ENCODE results near the gene TTLL1. TPM values are rescaled to one million over a fixed set of nuclear protein-coding genes. Genes with fewer than 3 reads are reported as not detected.

The TTLL1 gene
- total RNA-seq, 1 donor from 2014 or later: 6.3 TPM

DNA sequence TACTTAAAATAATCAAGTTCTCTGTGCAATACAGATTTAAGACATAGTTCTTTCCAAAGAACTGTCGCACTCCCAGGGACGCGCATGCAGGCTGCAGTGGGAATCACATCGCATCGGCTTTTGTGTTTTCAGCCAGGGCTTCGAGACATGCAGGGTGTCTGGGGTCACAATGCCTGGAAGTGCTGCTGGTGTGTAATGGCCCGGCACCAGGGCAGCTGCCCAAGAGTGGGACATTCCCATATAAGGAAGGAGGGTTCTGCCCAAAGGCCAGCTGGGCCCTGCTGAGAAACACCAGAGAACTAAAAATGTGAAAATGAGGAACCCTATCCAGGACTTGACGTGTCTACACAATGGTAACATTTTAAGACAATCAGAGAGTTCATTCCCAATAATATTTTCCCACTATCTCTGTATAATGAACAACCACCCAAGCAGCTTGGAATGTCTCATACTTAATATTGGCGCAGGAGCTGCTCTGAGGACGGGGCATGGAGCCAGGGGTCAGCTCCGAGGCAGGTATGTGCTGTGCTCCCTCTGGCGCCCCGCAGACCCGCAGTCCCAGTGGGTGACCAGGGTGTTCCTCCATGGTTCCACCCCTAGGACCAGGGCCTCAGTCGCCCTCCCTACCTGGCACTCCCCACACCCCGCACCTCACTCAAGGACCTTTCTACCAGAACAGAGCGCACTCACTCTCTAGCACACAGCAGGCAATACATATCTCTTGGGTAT is 42.7 kb upstream of the TTLL1 start:
- H3K36me3 ChIP-seq (ENCODE audit: control insufficient read depth, insufficient read depth, low read length): peaks cover 23% of the 10 kb centered on the region
- no peaks in the 10 kb centered on the region for H3K27me3 ChIP-seq (ENCODE audit: control insufficient read depth, insufficient read depth, low read length)
- no peak for FAIRE-seq
- no peak overlapping the region for H3K4me3 ChIP-seq (ENCODE audit: low read depth, low read length)
- TF ChIP-seq, protein P1, sequence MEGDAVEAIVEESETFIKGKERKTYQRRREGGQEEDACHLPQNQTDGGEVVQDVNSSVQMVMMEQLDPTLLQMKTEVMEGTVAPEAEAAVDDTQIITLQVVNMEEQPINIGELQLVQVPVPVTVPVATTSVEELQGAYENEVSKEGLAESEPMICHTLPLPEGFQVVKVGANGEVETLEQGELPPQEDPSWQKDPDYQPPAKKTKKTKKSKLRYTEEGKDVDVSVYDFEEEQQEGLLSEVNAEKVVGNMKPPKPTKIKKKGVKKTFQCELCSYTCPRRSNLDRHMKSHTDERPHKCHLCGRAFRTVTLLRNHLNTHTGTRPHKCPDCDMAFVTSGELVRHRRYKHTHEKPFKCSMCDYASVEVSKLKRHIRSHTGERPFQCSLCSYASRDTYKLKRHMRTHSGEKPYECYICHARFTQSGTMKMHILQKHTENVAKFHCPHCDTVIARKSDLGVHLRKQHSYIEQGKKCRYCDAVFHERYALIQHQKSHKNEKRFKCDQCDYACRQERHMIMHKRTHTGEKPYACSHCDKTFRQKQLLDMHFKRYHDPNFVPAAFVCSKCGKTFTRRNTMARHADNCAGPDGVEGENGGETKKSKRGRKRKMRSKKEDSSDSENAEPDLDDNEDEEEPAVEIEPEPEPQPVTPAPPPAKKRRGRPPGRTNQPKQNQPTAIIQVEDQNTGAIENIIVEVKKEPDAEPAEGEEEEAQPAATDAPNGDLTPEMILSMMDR (IDR thresholded peaks at IDR 0.05; ENCODE audit: insufficient read depth, low read length, severe bottlenecking): no peak
- no peak for DNase-seq (ENCODE audit: low read depth)

DNA sequence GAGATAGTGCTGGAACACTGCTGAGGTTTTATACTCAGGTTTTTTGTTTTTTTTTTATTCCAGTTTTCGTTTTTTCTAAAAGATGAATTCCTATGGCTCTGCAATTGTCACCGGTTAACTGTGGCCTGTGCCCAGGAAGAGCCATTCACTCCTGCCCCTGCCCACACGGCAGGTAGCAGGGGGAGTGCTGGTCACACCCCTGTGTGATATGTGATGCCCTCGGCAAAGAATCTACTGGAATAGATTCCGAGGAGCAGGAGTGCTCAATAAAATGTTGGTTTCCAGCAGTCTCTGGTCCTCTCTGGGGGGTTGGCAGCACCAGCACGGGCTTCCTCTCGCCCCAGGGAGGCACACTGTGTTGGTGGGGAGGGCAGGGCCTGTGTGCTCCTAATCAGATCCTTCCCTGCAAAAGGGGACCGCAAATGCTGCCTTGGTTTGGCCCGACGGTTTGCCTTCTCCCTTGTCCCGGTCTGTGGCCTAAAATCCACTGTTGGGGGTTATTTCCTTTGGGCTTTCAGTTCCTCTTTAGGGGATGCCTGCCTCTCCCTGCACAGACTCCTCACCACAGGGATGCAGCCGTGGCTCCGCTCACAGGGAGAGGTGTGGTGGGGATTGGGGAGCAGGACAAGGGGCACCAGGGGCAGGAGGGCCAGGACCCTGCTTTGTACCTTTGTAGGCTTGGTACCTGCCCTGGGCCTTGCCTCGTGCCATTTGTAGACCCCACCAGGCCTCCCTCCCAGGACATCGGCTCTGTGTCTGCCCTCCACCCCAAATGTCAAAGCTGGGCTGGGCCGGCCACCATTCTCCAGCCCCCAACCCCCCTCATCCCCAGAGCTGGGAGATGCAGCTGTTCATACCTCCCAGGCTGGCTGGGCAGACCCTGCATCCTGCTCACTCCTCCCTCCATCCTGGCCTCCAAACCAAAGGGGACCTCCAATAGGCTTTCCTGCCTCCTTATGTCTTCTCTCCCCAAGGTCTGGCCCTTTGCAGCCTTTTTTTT is 40.5 kb upstream of the TTLL1 start:
- FAIRE-seq (no peak), DNase-seq (ENCODE audit: low read depth) (no peak)
- peaks cover 12% of the 10 kb centered on the region for H3K36me3 ChIP-seq (ENCODE audit: control insufficient read depth, insufficient read depth, low read length)
- H3K27me3 ChIP-seq (ENCODE audit: control insufficient read depth, insufficient read depth, low read length): no peaks in the 10 kb centered on the region
- H3K4me3 ChIP-seq (ENCODE audit: low read depth, low read length): no peak overlapping the region
- TF ChIP-seq, protein P1 (IDR thresholded peaks at IDR 0.05; ENCODE audit: insufficient read depth, low read length, severe bottlenecking): no peak

DNA sequence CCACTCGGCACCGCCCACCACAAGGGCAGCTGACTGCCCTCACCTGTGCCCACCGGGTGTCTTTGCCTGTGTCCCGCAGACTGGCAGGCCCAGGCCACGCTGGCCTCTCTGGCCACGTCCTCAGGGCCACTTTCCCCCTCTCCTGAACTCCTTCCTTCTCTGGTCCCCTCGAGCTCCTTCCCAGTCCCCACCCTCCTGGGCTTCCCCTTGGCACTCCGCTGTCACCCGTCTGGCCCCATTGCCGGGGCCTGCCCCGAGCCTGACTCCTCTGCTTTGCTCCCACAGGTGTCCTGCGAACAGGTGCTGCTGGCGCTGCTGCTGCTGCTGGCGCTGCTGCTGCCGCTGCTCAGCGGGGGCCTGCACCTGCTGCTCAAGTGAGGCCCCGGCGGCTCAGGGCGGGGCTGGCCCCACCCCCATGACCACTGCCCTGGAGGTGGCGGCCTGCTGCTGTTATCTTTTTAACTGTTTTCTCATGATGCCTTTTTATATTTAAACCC is 39.8 kb upstream of the TTLL1 start:
- TF ChIP-seq, protein P1 (IDR thresholded peaks at IDR 0.05; ENCODE audit: insufficient read depth, low read length, severe bottlenecking): no peak
- Histone ChIP-seq H3K36me3 (ENCODE audit: control insufficient read depth, insufficient read depth, low read length) (peaks cover 8% of the 10 kb centered on the region), H3K4me3 (ENCODE audit: low read depth, low read length) (no peak overlapping the region), H3K27me3 (ENCODE audit: control insufficient read depth, insufficient read depth, low read length) (no peaks in the 10 kb centered on the region)
- FAIRE-seq: no peak
- no peak for DNase-seq (ENCODE audit: low read depth)

DNA sequence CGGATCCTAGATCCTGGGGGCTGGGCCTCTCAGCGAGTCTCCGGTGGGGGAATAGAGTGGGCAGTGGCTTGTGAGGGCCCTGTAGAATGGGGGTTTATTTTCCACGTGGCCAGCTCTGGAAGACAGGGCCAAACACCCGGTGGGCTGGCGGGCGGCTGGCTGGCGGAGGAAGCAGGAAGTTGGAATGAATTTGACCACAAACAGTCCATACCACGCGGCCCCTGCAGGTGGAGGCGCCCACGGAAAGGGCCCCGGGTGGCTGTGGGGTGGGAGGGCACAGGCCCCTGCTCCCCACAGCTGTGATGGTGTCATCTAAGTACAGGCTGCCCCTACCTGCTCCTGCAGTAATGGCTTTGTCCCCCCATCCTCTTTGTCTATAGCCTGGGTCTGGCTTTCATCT is 38.9 kb upstream of the TTLL1 start:
- Histone ChIP-seq H3K36me3 (ENCODE audit: control insufficient read depth, insufficient read depth, low read length) (peaks cover 8% of the 10 kb centered on the region), H3K27me3 (ENCODE audit: control insufficient read depth, insufficient read depth, low read length) (no peaks in the 10 kb centered on the region), H3K4me3 (ENCODE audit: low read depth, low read length) (peak overlapping the region; percentile 53)
- no peak for DNase-seq (ENCODE audit: low read depth)
- TF ChIP-seq, protein P1 (IDR thresholded peaks at IDR 0.05; ENCODE audit: insufficient read depth, low read length, severe bottlenecking): no peak
- FAIRE-seq: no peak

DNA sequence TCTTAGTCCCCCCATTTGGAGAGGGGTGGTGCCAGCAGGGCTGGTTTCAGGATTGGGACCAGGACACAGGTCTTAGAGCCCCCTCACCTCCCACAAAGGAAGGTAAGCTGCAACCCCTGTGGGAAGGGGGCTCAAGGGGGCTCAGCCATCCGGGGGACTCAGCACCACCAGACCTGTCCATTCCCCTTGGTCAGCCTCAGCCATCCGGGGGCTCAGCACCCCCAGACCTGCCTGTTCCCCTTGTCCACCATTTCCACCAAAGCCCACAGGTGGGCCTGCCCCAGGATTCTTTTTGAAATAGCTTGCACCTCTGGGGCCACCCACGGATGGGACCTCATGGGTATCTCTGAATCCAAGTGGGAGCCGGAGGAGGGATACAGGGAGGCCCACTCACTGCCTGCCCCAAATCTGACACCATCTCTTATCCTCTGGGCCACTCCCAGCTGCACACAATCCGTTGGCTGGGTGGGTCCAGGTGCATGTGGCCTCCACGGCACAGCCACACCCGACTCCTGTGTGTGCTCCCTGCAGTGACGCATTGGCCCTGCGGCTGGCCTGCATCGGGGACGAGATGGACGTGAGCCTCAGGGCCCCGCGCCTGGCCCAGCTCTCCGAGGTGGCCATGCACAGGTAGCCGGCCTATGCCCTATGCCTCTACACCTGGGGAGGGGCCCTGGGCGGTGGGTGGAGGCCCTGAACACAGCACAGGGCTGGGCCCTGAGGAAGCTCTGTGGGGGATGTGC is 38.1 kb upstream of the TTLL1 start:
- Histone ChIP-seq H3K27me3 (ENCODE audit: control insufficient read depth, insufficient read depth, low read length) (no peaks in the 10 kb centered on the region), H3K36me3 (ENCODE audit: control insufficient read depth, insufficient read depth, low read length) (peaks cover 6% of the 10 kb centered on the region), H3K4me3 (ENCODE audit: low read depth, low read length) (peak overlapping the region; percentile 53)
- DNase-seq (ENCODE audit: low read depth) (peak; percentile 81), FAIRE-seq (no peak)
- TF ChIP-seq, protein P1 (IDR thresholded peaks at IDR 0.05; ENCODE audit: insufficient read depth, low read length, severe bottlenecking): no peak
